Choroid plexus epithelial cell (primary cell): ENCODE measurements around the gene DIRAS2.

Experiments
- DNase-seq: peaks from one replicate; pipeline ENCODE4 v3.0.0-alpha.2; 2010; ENCODE audit warnings: low read depth
- H3K4me3 ChIP-seq: 2 replicates; pipeline ENCODE4 v1.5.1; 2011; ENCODE audit warnings: low read depth, mild to moderate bottlenecking, control low read depth, low read length, moderate library complexity
- TF ChIP-seq, protein P1 (sequence below): conservative IDR thresholded peaks from 2 replicates; pipeline ENCODE4 v1.5.1; 2011; ENCODE audit warnings: low read depth, mild to moderate bottlenecking, control low read depth, inconsistent platforms, low read length, moderate library complexity

The DIRAS2 gene

DNA sequence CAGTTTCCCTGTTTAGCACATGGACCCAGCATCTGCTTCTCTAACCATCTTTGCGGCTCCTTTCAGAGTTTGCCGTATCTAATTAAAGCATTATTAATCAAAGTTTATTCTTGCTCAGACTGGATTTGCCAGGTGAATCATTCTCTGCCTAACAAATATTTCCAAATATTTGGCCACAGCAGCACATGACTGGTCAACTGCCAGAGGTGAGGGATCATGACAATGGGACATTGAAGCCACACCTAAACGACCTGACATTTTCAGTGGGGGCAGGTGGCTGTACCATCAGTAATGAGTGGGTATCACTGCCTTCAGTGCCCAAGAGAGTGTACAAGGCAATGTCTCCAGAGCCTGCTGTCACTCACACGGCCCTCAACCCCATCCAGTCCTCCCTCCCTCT lies 80.4 kb downstream of the DIRAS2 start:
- no peak for DNase-seq
- H3K4me3 ChIP-seq = no peak overlapping the region
- TF ChIP-seq, protein P1, sequence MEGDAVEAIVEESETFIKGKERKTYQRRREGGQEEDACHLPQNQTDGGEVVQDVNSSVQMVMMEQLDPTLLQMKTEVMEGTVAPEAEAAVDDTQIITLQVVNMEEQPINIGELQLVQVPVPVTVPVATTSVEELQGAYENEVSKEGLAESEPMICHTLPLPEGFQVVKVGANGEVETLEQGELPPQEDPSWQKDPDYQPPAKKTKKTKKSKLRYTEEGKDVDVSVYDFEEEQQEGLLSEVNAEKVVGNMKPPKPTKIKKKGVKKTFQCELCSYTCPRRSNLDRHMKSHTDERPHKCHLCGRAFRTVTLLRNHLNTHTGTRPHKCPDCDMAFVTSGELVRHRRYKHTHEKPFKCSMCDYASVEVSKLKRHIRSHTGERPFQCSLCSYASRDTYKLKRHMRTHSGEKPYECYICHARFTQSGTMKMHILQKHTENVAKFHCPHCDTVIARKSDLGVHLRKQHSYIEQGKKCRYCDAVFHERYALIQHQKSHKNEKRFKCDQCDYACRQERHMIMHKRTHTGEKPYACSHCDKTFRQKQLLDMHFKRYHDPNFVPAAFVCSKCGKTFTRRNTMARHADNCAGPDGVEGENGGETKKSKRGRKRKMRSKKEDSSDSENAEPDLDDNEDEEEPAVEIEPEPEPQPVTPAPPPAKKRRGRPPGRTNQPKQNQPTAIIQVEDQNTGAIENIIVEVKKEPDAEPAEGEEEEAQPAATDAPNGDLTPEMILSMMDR = no peak
